ENCODE measurements around the gene ID1. TPM values are rescaled to one million over a fixed set of nuclear protein-coding genes. Genes with fewer than 3 reads are reported as not detected.

ID1 gene, protein sequence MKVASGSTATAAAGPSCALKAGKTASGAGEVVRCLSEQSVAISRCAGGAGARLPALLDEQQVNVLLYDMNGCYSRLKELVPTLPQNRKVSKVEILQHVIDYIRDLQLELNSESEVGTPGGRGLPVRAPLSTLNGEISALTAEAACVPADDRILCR
- total RNA-seq: 1 to 10 TPM; 1.8 to 2.4 TPM

DNA sequence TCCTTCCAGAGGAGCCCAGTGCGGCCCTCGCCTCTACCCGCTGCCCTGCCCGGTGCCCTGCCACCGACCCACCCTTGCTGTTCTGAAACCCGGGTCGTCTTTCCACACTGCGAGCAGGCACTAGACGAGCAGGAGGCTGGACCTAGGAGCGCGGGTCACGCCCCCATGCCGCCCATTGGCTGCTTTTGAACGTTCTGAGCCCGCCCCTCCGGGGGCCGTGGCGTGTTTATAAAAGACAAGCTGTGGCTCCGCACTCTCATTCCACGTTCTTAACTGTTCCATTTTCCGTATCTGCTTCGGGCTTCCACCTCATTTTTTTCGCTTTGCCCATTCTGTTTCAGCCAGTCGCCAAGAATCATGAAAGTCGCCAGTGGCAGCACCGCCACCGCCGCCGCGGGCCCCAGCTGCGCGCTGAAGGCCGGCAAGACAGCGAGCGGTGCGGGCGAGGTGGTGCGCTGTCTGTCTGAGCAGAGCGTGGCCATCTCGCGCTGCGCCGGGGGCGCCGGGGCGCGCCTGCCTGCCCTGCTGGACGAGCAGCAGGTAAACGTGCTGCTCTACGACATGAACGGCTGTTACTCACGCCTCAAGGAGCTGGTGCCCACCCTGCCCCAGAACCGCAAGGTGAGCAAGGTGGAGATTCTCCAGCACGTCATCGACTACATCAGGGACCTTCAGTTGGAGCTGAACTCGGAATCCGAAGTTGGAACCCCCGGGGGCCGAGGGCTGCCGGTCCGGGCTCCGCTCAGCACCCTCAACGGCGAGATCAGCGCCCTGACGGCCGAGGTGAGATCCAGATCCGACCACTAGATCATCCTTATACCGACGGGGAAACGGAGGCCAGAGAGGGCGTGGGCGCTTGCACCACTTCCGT lies at the start of gene ID1:
Gene ID1 (plus strand): TSS at position 259 of the 871 bp plus-strand sequence. CDS start 99 bp downstream, at position 358.
- peaks cover 26% of the 10 kb centered on the region for H3K4me1 Mint-ChIP-seq (ENCODE audit: low read depth)
- CTCF ChIA-PET: interaction anchor here (0.9 to 4.0 kb wide), 6 partner anchors 7 to 118 kb away, joined by 3 to 43 read pairs (median 12); partner anchors contain the start of gene BCL2L1
- H3K4me3 Mint-ChIP-seq: peak within 1 kb of the TSS; percentile 85
- intact Hi-C loops (cut with micrococcal nuclease): loop anchor here (1.0 to 2.0 kb wide), 4 partner anchors 12 to 90 kb away; partner anchors contain the start of gene HM13
- DNase-seq: peak; percentile 89
- H3K36me3 Mint-ChIP-seq (ENCODE audit: low read depth): no peaks in the 10 kb centered on the region
- H3K9me3 Mint-ChIP-seq: no peaks in the 10 kb centered on the region
- H3K27ac Mint-ChIP-seq: no peak within 1 kb of the TSS
- H3K27me3 Mint-ChIP-seq (ENCODE audit: low read depth): peaks cover 48% of the 10 kb centered on the region

DNA sequence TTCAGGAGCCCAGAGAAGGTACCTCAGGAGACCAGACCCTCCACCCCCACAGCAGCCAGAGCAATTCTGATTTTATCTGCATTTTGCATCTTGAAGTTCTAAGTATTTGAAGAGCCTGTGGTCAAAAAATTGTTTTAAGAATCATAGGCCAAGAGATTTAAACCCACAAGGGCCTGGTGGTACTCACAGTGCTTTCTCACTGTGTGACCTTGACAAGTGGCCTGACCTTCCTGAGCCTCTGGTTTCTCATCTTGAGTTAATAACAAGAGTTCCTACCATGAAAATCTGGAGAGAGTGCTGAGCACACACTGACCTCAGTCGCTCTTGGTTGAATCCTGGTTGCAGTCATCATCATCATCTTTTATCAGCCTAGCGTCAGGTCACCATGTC lies 45.4 kb upstream of the ID1 start:
- Mint-ChIP-seq H3K4me3 (no peak overlapping the region), H3K36me3 (ENCODE audit: low read depth) (peaks cover 37% of the 10 kb centered on the region), H3K4me1 (ENCODE audit: low read depth) (peaks cover 13% of the 10 kb centered on the region), H3K9me3 (no peaks in the 10 kb centered on the region), H3K27ac (peak overlapping the region; percentile 61), H3K27me3 (ENCODE audit: low read depth) (no peaks in the 10 kb centered on the region)
- intact Hi-C loops (cut with micrococcal nuclease): loop anchor here (1.0 to 5.0 kb wide), 5 partner anchors 14 to 178 kb away; partner anchors contain the start of gene TPX2
- CTCF ChIA-PET: interaction anchor here (0.6 to 14.5 kb wide), 10 partner anchors 9 to 163 kb away, joined by 3 to 321 read pairs (median 6); partner anchors contain the start of genes BCL2L1 and ID1
- no peak for DNase-seq

DNA sequence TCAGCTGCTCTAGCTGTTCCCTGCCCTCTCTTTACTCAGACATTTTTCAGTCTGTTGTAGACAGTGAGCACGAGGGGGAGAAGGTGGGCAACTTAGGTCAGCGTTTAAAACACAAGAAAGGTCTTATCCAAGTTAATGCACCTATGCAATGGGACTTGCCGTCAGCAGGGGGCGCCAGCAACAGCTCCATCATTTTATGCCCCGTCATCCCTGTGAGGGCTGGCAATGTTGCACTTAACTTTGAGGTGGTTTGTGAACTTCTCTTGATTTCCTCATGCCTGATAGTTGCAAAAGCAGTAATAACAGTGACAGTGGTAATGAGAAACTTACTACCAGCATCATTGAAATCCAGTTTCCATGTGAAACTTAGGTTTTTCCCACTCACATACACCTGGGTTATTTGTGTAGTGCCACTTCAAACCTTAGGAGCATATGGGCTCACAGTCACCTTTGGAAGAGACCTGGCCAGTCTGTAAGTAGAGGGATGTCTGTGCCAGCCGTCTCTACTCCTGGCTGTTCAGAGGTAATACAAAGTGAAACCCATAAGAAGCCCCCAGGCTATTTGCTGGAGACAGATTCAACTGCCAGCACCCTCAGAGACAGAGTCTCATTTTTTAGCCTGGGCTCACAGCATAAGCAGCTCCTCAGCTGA lies 44.9 kb upstream of the ID1 start:
- intact Hi-C loops (cut with micrococcal nuclease): loop anchor here (1.0 to 5.0 kb wide), 5 partner anchors 13 to 177 kb away; partner anchors contain the start of gene TPX2
- CTCF ChIA-PET: interaction anchor here (0.6 to 14.5 kb wide), 15 partner anchors 9 to 163 kb away, joined by 3 to 321 read pairs (median 6); partner anchors contain the start of genes BCL2L1 and ID1
- peaks cover 33% of the 10 kb centered on the region for H3K36me3 Mint-ChIP-seq (ENCODE audit: low read depth)
- H3K4me1 Mint-ChIP-seq (ENCODE audit: low read depth): peaks cover 13% of the 10 kb centered on the region
- no peak overlapping the region for H3K4me3 Mint-ChIP-seq
- no peaks in the 10 kb centered on the region for H3K9me3 Mint-ChIP-seq
- peak; percentile 92 for DNase-seq
- peak overlapping the region; percentile 61 for H3K27ac Mint-ChIP-seq
- no peaks in the 10 kb centered on the region for H3K27me3 Mint-ChIP-seq (ENCODE audit: low read depth)

DNA sequence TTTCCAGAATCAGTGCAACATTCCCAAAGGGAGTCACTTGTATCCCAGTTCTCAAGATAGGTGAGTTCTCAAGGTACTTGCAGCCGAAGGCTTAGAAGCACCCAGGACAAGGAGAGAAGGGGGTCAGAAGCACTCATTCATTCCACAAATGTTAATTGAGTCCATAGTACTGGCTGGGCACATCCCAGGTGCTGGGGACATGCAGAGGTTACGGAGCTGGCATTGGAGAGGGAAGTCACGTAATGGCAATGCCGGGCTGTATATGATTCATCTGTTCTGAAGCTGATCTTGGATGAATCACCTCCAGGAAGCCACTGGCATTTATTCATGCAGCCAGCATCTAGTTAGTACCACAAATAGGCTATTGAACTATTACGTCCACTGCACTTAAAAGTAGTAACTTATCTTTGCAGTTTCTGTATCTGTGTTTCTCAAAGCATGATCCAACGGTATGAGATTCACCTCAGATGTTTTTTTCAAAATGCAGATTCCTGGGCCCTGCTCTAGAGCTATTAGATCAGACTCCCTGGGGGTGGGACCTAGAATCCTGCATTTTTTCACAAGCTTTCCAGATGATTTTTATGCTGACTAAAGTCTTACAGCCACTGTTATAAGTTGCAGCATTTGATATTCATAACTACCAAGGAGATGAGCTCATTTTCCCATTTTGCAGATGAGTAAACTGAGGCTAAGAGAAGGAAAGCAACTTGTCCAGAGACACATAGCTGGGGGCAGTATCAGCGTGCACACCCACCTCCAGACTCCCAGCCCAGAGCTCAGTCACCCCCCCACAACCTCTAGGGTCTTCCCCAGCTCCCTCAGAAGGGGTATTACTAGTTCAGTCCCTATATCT lies 44.1 kb upstream of the ID1 start:
- no peak overlapping the region for H3K4me3 Mint-ChIP-seq
- DNase-seq: no peak
- H3K36me3 Mint-ChIP-seq (ENCODE audit: low read depth): peaks cover 35% of the 10 kb centered on the region

GRCh38 chr20:31562241-31562640 lies 42.8 kb upstream of the ID1 start:
- H3K36me3 Mint-ChIP-seq (ENCODE audit: low read depth): peaks cover 31% of the 10 kb centered on the region

More for the DNA sequence above, 44.1 kb upstream of the ID1 start:
- intact Hi-C loops (cut with micrococcal nuclease): loop anchor here (1.0 to 5.0 kb wide), 5 partner anchors 12 to 176 kb away; partner anchors contain the start of gene TPX2
- H3K4me1 Mint-ChIP-seq (ENCODE audit: low read depth): peaks cover 17% of the 10 kb centered on the region
- no peaks in the 10 kb centered on the region for H3K27me3 Mint-ChIP-seq (ENCODE audit: low read depth)
- CTCF ChIA-PET: interaction anchor here (0.5 to 14.5 kb wide), 20 partner anchors 10 to 171 kb away, joined by 3 to 321 read pairs (median 5); partner anchors contain the start of gene ID1
- peak overlapping the region; percentile 41 for H3K27ac Mint-ChIP-seq
- H3K9me3 Mint-ChIP-seq: no peaks in the 10 kb centered on the region

DNA sequence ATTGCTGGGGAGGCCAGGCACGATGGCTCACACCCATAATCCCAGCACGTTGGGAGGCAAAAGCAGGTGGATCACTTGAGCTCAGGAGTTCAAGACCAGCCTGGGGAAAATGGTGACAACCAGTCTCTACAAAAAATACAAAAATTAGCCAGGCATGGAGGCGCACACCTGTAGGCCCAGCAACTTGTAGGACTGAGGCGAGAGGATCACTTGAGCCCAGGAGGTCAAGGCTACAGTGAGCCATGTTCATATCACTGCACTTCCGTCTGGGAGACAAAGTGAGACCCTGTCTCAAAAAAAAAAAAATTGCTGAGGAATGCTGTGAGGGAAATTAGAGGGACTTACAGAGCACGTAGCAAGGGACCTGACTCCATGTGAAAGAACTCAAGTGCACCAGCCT lies 40.8 kb upstream of the ID1 start:
- Mint-ChIP-seq H3K36me3 (ENCODE audit: low read depth) (peaks cover 26% of the 10 kb centered on the region), H3K4me3 (no peak overlapping the region), H3K4me1 (ENCODE audit: low read depth) (peaks cover 27% of the 10 kb centered on the region), H3K9me3 (no peaks in the 10 kb centered on the region), H3K27me3 (ENCODE audit: low read depth) (no peaks in the 10 kb centered on the region), H3K27ac (peak overlapping the region; percentile 50)
- intact Hi-C loops (cut with micrococcal nuclease): loop anchor here (5.0 kb wide), 3 partner anchors 47 to 173 kb away; partner anchors contain the start of gene TPX2
- CTCF ChIA-PET: interaction anchor here (0.6 to 14.5 kb wide), 3 partner anchors 7 to 77 kb away, joined by 3 to 321 read pairs (median 135); no protein-coding TSS in a partner anchor
- no peak for DNase-seq

More at GRCh38 chr20:31562241-31562640, 42.8 kb upstream of the ID1 start:
- peaks cover 27% of the 10 kb centered on the region for H3K4me1 Mint-ChIP-seq (ENCODE audit: low read depth)
- no peak overlapping the region for H3K4me3 Mint-ChIP-seq
- intact Hi-C loops (cut with micrococcal nuclease): loop anchor here (2.0 to 5.0 kb wide), 4 partner anchors 45 to 175 kb away; partner anchors contain the start of genes BCL2L1 and TPX2
- no peak overlapping the region for H3K27ac Mint-ChIP-seq
- no peak for DNase-seq
- H3K27me3 Mint-ChIP-seq (ENCODE audit: low read depth): no peaks in the 10 kb centered on the region
- no peaks in the 10 kb centered on the region for H3K9me3 Mint-ChIP-seq
- CTCF ChIA-PET: interaction anchor here (0.6 to 14.5 kb wide), 16 partner anchors 9 to 114 kb away, joined by 3 to 321 read pairs (median 5); partner anchors contain the start of gene ID1

DNA sequence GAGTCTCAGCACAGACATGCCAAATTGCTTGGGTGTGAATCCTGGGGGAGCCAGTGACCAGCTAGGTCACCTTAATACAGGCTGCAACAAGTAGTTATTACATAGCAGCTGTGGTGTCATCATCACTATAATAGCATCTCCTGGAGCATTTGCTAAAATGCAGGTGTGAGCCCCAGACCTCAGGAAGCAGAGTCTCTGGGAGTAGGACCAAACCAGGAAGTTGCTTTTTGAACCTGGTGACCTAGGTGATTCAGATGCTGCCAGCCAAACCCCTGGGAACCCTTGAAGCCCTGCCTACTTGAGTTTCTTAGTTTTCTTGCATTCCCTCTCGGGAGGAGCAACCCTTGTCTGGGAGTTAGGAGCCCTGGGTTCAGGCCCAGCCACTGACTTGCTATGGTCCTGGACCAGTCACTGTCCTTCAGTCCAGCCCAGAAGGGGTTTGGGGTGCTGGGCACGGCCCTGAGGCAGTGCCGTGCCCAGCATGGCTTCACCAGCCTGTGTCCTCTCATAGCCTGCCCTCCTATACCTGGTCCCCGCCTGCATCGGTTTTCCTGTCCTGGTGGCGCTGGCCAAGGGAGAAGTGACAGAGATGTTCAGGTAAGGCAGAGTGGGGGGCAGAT lies 39.3 kb upstream of the ID1 start:
- peak overlapping the region; percentile 65 for H3K27ac Mint-ChIP-seq
- intact Hi-C loops (cut with micrococcal nuclease): no loop called here
- H3K4me3 Mint-ChIP-seq: no peak overlapping the region
- CTCF ChIA-PET: interaction anchor here (0.6 to 14.0 kb wide), 6 partner anchors 8 to 68 kb away, joined by 3 to 330 read pairs (median 4); no protein-coding TSS in a partner anchor
- H3K9me3 Mint-ChIP-seq: no peaks in the 10 kb centered on the region
- H3K27me3 Mint-ChIP-seq (ENCODE audit: low read depth): no peaks in the 10 kb centered on the region
- peaks cover 15% of the 10 kb centered on the region for H3K4me1 Mint-ChIP-seq (ENCODE audit: low read depth)
- no peak for DNase-seq
- peaks cover 26% of the 10 kb centered on the region for H3K36me3 Mint-ChIP-seq (ENCODE audit: low read depth)

DNA sequence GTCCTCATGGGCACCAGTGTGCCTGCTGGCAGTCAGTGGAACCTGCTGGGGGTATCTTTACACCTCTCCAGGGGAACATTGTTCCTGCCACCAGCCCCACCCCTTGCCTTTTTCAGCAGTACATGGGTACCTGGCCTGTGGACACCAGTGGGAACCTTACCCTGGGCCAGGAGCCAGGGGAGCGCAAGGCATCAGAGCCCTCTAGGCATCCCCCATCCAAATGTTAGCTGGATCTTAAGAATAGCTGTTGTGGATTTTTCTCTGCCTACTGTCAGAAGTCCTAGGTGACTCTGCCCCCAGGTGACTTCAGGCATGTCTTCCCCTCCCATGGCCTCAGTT lies 38.8 kb upstream of the ID1 start:
- Mint-ChIP-seq H3K36me3 (ENCODE audit: low read depth) (peaks cover 23% of the 10 kb centered on the region), H3K9me3 (no peaks in the 10 kb centered on the region), H3K27me3 (ENCODE audit: low read depth) (no peaks in the 10 kb centered on the region), H3K27ac (peak overlapping the region; percentile 68), H3K4me1 (ENCODE audit: low read depth) (peaks cover 14% of the 10 kb centered on the region), H3K4me3 (no peak overlapping the region)
- CTCF ChIA-PET: interaction anchor here (0.8 to 14.0 kb wide), 6 partner anchors 8 to 68 kb away, joined by 3 to 330 read pairs (median 5); no protein-coding TSS in a partner anchor
- intact Hi-C loops (cut with micrococcal nuclease): no loop called here
- DNase-seq: no peak

DNA sequence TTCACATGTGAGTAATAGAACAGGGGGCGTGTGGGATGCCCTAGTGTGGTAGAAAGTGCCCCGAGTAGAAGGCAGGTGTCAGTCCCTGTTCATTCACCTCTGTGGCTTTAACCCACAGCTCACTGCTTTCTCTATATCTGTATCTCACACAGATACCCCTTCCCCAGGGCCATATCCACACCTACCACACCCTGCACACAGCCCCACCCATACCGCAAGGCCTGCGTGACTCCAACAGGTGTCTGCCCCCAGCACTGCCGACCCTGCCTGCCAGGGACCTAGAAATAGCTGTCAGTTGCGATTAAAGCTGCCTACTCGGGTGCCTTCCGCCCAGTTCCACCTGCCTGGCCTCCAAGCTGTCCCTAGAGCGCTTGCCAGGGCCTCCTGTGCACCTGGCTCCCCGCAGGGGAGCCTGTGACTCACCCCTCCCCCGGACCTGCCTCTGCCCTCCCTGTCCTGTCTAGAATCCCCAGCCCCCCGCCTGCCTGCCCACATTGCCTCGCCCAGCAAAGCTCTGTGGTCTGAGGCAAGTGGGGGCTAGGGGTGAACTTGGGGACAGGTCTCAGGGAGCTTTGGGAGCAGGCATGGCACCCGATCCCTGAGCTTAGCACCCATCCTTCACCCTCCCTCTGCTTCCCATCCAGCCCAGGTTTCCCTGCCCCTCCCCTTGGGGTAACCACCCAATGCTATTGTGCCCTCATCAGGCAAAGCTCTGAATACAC lies 38.3 kb upstream of the ID1 start:
- peaks cover 17% of the 10 kb centered on the region for H3K4me1 Mint-ChIP-seq (ENCODE audit: low read depth)
- CTCF ChIA-PET: interaction anchor here (0.8 to 14.0 kb wide), 8 partner anchors 9 to 172 kb away, joined by 3 to 330 read pairs (median 4); no protein-coding TSS in a partner anchor
- H3K27me3 Mint-ChIP-seq (ENCODE audit: low read depth): no peaks in the 10 kb centered on the region
- H3K36me3 Mint-ChIP-seq (ENCODE audit: low read depth): peaks cover 18% of the 10 kb centered on the region
- no peaks in the 10 kb centered on the region for H3K9me3 Mint-ChIP-seq
- no peak overlapping the region for H3K4me3 Mint-ChIP-seq
- peak overlapping the region; percentile 68 for H3K27ac Mint-ChIP-seq
- intact Hi-C loops (cut with micrococcal nuclease): no loop called here
- peak; percentile 35 for DNase-seq

GRCh38 chr20:31567380-31567720 lies 37.7 kb upstream of the ID1 start:
- no peaks in the 10 kb centered on the region for H3K9me3 Mint-ChIP-seq
- H3K4me1 Mint-ChIP-seq (ENCODE audit: low read depth): peaks cover 21% of the 10 kb centered on the region
- no peak overlapping the region for H3K4me3 Mint-ChIP-seq
- CTCF ChIA-PET: interaction anchor here (0.9 to 14.0 kb wide), 9 partner anchors 9 to 171 kb away, joined by 3 to 330 read pairs (median 5); partner anchors contain the start of gene ID1
- H3K27me3 Mint-ChIP-seq (ENCODE audit: low read depth): no peaks in the 10 kb centered on the region
- intact Hi-C loops (cut with micrococcal nuclease): no loop called here
- peak overlapping the region; percentile 26 for H3K27ac Mint-ChIP-seq
- H3K36me3 Mint-ChIP-seq (ENCODE audit: low read depth): peaks cover 14% of the 10 kb centered on the region
- DNase-seq: no peak
